PC-3 (cell line): ENCODE data around the gene TAL1. TPM values are rescaled to one million over a fixed set of nuclear protein-coding genes. Genes with fewer than 3 reads are reported as not detected.
A peak's percentile ranks its signal among the peaks of the same experiment; 100 is the strongest.

ENCODE experiments used
- ATAC-seq: fragments of 200-7000 bp; cut with Tn5 transposase; 2 replicates; pipeline ENCODE4 v1.9.1; 2020; ENCODE audit warnings: mild to moderate bottlenecking, moderate library complexity
- BruUV-seq: library from RNA; stranded (reverse); fragments of 400-500 nt; replicated peaks from 2 replicates; lab custom pipeline; 2021; lab: Mats Ljungman, UMichigan
- CTCF ChIA-PET: fragments of 300-600 bp; sonication (Branson Sonifier 250); formaldehyde crosslinking; loops from one replicate; lab custom pipeline; 2022; ENCODE audit warnings: antibody characterized with exemption; lab: Charles Lee
- POLR2A ChIA-PET: fragments of 300-600 bp; sonication (Branson Sonifier 250); formaldehyde crosslinking; loops from one replicate; lab custom pipeline; 2022; ENCODE audit warnings: antibody characterized with exemption; ENCODE audit not compliant: unreplicated experiment; lab: Charles Lee
- DNase-seq: peaks from one replicate; pipeline ENCODE4 v3.0.0-alpha.2; 2015
- H2AFZ ChIP-seq: fragments of 300-600 bp; sonication (generic); 2 replicates; pipeline ENCODE4 v1.6.0; 2016; ENCODE audit warnings: antibody characterized with exemption, low read length
- H3F3A ChIP-seq: fragments of 300-600 bp; sonication (generic); one replicate; pipeline ENCODE4 v1.6.0; 2017; ENCODE audit warnings: antibody characterized with exemption, low read length, control low read depth, mild to moderate bottlenecking; ENCODE audit not compliant: unreplicated experiment
- H3K27ac ChIP-seq: fragments of 300-600 bp; sonication (generic); 2 replicates; pipeline ENCODE4 v1.5.1; 2016; ENCODE audit warnings: mild to moderate bottlenecking, low read length
- H3K27me3 ChIP-seq: fragments of 300-600 bp; sonication (generic); 2 replicates; pipeline ENCODE4 v1.6.1; 2016; ENCODE audit warnings: low read length, mixed read lengths
- H3K36me3 ChIP-seq: fragments of 300-600 bp; sonication (generic); 2 replicates; pipeline ENCODE4 v1.6.1; 2016; ENCODE audit warnings: low read depth, mixed run types, low read length, mixed read lengths
- H3K4me1 ChIP-seq: fragments of 300-600 bp; sonication (generic); 2 replicates; pipeline ENCODE4 v1.5.1; 2016; ENCODE audit warnings: low read length; ENCODE audit not compliant: insufficient read depth
- H3K4me2 ChIP-seq: fragments of 300-600 bp; sonication (generic); 2 replicates; pipeline ENCODE4 v1.6.0; 2016; ENCODE audit warnings: low read length
- H3K4me3 ChIP-seq: fragments of 300-600 bp; sonication (generic); 2 replicates; pipeline ENCODE4 v1.5.1; 2016; ENCODE audit warnings: mild to moderate bottlenecking, low read length, mixed read lengths
- H3K79me2 ChIP-seq: fragments of 300-600 bp; sonication (generic); 2 replicates; pipeline ENCODE4 v1.6.1; 2017; ENCODE audit warnings: low read length, mixed read lengths
- H3K9ac ChIP-seq: fragments of 300-600 bp; sonication (generic); 2 replicates; pipeline ENCODE4 v1.6.0; 2016; ENCODE audit warnings: mild to moderate bottlenecking, low read length
- H3K9me2 ChIP-seq: fragments of 300-600 bp; sonication (generic); replicated peaks from 2 replicates; pipeline ENCODE4 v1.6.1; 2016; ENCODE audit warnings: mixed run types, low read length, mixed read lengths
- H3K9me3 ChIP-seq: fragments of 300-600 bp; sonication (generic); 2 replicates; pipeline ENCODE4 v1.6.1; 2016; ENCODE audit warnings: low read length, mixed read lengths
- H4K20me1 ChIP-seq: fragments of 300-600 bp; sonication (generic); 2 replicates; pipeline ENCODE4 v1.6.1; 2016; ENCODE audit warnings: low read length, mixed read lengths
- EZH2 ChIP-seq: fragments of 300-600 bp; sonication (generic); IDR thresholded peaks from one replicate; pipeline ENCODE4 v1.6.1; 2017; ENCODE audit warnings: antibody characterized with exemption, mild to moderate bottlenecking, low read length; ENCODE audit not compliant: unreplicated experiment
- EZH2phosphoT487 ChIP-seq: fragments of 300-600 bp; sonication (generic); IDR thresholded peaks from 2 replicates; pipeline ENCODE4 v1.6.1; 2018; ENCODE audit warnings: mild to moderate bottlenecking, antibody characterized with exemption, low read length, borderline replicate concordance
- intact Hi-C: fragments of 100-400 bp; cut with micrococcal nuclease; formaldehyde crosslinking; loops from 2 replicates; pipeline ENCODE4 v1.9.0; 2023
- total RNA-seq: library from RNA; depleted of rRNA; stranded (reverse); fragments of >200 nt; gene quantifications from 2 replicates; pipeline ENCODE4 v1.2.3, GENCODE V29; 2014
- TF ChIP-seq, protein P1 (sequence below): fragments of 300-600 bp; sonication (generic); conservative IDR thresholded peaks from 2 replicates; pipeline ENCODE4 v1.5.1; 2017; ENCODE audit warnings: antibody characterized with exemption, low read depth, mild to moderate bottlenecking, low read length

Gene TAL1
- total RNA-seq, 1 experiment from 2014 or later = not detected

DNA sequence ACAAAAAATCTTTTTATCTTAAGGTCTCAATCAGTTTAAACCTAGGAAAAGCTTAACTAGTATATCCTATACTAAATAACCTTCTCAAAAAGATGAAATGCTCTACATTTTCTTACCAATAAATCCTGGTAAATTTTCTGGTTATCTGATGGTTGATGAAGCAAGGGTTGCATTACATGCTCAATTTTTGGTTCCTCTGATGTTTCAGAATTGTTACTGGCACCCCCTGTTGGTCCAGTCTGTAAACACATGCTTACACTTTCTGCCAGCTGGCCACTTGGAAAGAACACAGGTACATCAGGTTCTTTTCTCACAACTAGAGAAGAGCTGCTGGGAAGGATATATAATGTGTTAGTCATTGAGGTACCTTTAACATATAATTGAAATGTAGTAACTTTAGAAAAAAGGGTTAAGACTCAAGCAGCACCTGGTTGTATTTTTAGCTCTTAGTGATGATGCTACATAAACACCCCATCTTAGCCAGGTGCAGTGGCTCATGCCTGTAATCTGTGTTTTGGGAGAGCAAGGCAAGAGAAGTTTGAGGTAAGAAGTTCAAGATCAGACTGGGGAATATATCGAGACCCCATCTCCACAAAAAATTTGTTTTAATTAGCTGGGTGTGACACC, 30.9 kb upstream of the TAL1 start:
- no peak overlapping the region for H3K4me2 ChIP-seq
- H3K36me3 ChIP-seq = peaks cover 37% of the 10 kb centered on the region
- DNase-seq (peak; percentile 69), ATAC-seq (peak; percentile 60; the same call in 1 of the 2 replicates)
- no peak overlapping the region for H2AFZ ChIP-seq
- BruUV-seq = no TSS peak
- no peaks in the 10 kb centered on the region for H3K4me1 ChIP-seq
- H3K9me2 ChIP-seq = no peaks in the 10 kb centered on the region
- no peaks in the 10 kb centered on the region for H3K79me2 ChIP-seq
- CTCF ChIA-PET = interaction anchor here (0.6 to 1.6 kb wide), 4 partner anchors 60 to 84 kb away, joined by 3 to 19 read pairs (median 4); partner anchors contain the start of gene PDZK1IP1
- no peak overlapping the region for H3K9ac ChIP-seq
- POLR2A ChIA-PET = interaction anchor here (0.6 kb wide), 1 partner anchor 11 kb away, joined by 16 read pairs; no protein-coding TSS in a partner anchor
- no peak overlapping the region for H3K27ac ChIP-seq
- H3F3A ChIP-seq = no peaks in the 10 kb centered on the region
- H3K27me3 ChIP-seq = no peaks in the 10 kb centered on the region
- TF ChIP-seq EZH2 (no peak), EZH2phosphoT487 (no peak)
- TF ChIP-seq, protein P1, sequence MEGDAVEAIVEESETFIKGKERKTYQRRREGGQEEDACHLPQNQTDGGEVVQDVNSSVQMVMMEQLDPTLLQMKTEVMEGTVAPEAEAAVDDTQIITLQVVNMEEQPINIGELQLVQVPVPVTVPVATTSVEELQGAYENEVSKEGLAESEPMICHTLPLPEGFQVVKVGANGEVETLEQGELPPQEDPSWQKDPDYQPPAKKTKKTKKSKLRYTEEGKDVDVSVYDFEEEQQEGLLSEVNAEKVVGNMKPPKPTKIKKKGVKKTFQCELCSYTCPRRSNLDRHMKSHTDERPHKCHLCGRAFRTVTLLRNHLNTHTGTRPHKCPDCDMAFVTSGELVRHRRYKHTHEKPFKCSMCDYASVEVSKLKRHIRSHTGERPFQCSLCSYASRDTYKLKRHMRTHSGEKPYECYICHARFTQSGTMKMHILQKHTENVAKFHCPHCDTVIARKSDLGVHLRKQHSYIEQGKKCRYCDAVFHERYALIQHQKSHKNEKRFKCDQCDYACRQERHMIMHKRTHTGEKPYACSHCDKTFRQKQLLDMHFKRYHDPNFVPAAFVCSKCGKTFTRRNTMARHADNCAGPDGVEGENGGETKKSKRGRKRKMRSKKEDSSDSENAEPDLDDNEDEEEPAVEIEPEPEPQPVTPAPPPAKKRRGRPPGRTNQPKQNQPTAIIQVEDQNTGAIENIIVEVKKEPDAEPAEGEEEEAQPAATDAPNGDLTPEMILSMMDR = peak; percentile 82
- no peak overlapping the region for H3K4me3 ChIP-seq
- intact Hi-C loops = loop anchor here (1.0 kb wide), 2 partner anchors 70 to 84 kb away; no protein-coding TSS in a partner anchor
- H4K20me1 ChIP-seq = no peaks in the 10 kb centered on the region
- H3K9me3 ChIP-seq = no peaks in the 10 kb centered on the region

DNA sequence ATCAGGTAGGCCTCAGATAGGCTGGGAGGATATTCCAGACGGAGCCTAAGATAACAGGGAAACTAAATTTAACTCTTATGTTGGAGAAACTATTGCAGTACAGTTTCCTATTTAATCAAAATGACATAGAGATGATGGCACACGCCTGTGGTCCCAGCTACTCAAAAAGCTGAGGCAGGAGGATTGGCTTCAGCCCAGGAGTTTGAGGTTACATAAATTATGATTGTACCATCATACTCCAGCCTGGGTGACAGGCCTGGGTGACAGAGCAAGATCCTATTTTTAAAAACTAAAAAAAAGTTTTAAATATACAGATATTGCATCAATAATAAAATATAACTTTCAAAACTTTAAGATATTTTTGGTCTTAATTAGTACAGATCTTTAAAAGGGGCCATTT, 25.2 kb upstream of the TAL1 start:
- H3K4me3 ChIP-seq = no peak overlapping the region
- H3K27ac ChIP-seq = no peak overlapping the region
- H3K79me2 ChIP-seq = no peaks in the 10 kb centered on the region
- ChIA-PET POLR2A (no interaction called here), CTCF (no interaction called here)
- ATAC-seq (no peak), DNase-seq (no peak)
- TF ChIP-seq EZH2 (no peak), EZH2phosphoT487 (no peak)
- TF ChIP-seq, protein P1 = no peak
- H3K9me2 ChIP-seq = no peaks in the 10 kb centered on the region
- no peaks in the 10 kb centered on the region for H3F3A ChIP-seq
- H3K9me3 ChIP-seq = no peaks in the 10 kb centered on the region
- no peak overlapping the region for H3K9ac ChIP-seq
- H3K4me2 ChIP-seq = no peak overlapping the region
- no peaks in the 10 kb centered on the region for H3K27me3 ChIP-seq
- H3K4me1 ChIP-seq = no peaks in the 10 kb centered on the region
- no peaks in the 10 kb centered on the region for H4K20me1 ChIP-seq
- H2AFZ ChIP-seq = no peak overlapping the region
- BruUV-seq = no TSS peak
- intact Hi-C loops = no loop called here
- peaks cover 35% of the 10 kb centered on the region for H3K36me3 ChIP-seq

DNA sequence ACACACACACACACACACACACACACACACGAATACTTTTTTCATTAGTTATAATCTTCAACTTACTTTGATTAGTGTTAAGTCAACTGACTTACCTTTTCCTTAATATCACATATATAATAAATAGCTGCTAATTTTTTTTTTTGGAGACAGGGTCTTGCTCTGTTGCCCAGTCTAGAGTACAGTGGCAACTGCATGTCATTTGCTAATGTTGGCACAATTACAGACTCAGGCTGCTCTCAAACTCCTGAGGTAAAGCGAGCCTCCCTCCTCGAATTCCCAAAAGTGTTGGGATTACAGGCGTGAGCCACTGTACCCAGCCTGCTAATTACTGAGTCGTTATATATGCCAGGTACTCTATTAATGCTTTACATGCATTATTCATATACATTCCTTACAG, 20.8 kb upstream of the TAL1 start:
- H2AFZ ChIP-seq = no peak overlapping the region
- no peak overlapping the region for H3K4me3 ChIP-seq
- no peaks in the 10 kb centered on the region for H3K9me3 ChIP-seq
- no peaks in the 10 kb centered on the region for H3K4me1 ChIP-seq
- H3K9ac ChIP-seq = no peak overlapping the region
- DNase-seq = no peak
- H3K27ac ChIP-seq = no peak overlapping the region
- no peaks in the 10 kb centered on the region for H3K27me3 ChIP-seq
- no peaks in the 10 kb centered on the region for H4K20me1 ChIP-seq
- no peaks in the 10 kb centered on the region for H3K79me2 ChIP-seq
- H3K36me3 ChIP-seq = peaks cover 30% of the 10 kb centered on the region
- ChIA-PET CTCF (interaction anchor here (0.5 to 0.7 kb wide), 3 partner anchors 60 to 185 kb away, joined by 3 to 4 read pairs (median 3); partner anchors contain the start of gene FOXD2), POLR2A (interaction anchor here (0.8 kb wide), 1 partner anchor 11 kb away, joined by 16 read pairs; no protein-coding TSS in a partner anchor)
- no TSS peak for BruUV-seq
- H3F3A ChIP-seq = no peaks in the 10 kb centered on the region
- intact Hi-C loops = no loop called here
- no peak for ATAC-seq
- H3K4me2 ChIP-seq = no peak overlapping the region
- H3K9me2 ChIP-seq = no peaks in the 10 kb centered on the region
- TF ChIP-seq, protein P1 = no peak
- TF ChIP-seq EZH2phosphoT487 (no peak), EZH2 (no peak)
